Cardiac fibroblast (primary cell): ENCODE measurements around the gene BACE2.
"Not testable (repeated sequence)": the region's sequence is repeated elsewhere in the genome, so short reads cannot be mapped to it uniquely, and the experiment has no call there.

Source experiments
- DNase-seq, 2 donors: peaks; one replicate each; pipeline versions ENCODE4 v3.0.0 to v3.0.0-alpha.2; 2010; ENCODE audit warnings: low read depth in 2 of 2
- H3K4me3 ChIP-seq, 2 donors: replicated peaks in 1 of 2; 1 replicate in 1 of 2; 2 replicates in 1 of 2; pipeline ENCODE4 v1.5.1; 2011; ENCODE audit warnings: low read depth in 2 of 2, low read length in 2 of 2, mild to moderate bottlenecking in 2 of 2, moderate library complexity in 1 of 2
- TF ChIP-seq, protein P1 (sequence below): IDR thresholded peaks from one replicate; pipeline ENCODE4 v1.5.1; 2011; ENCODE audit warnings: low read depth, mild to moderate bottlenecking, low read length, inconsistent platforms

The BACE2 gene

DNA sequence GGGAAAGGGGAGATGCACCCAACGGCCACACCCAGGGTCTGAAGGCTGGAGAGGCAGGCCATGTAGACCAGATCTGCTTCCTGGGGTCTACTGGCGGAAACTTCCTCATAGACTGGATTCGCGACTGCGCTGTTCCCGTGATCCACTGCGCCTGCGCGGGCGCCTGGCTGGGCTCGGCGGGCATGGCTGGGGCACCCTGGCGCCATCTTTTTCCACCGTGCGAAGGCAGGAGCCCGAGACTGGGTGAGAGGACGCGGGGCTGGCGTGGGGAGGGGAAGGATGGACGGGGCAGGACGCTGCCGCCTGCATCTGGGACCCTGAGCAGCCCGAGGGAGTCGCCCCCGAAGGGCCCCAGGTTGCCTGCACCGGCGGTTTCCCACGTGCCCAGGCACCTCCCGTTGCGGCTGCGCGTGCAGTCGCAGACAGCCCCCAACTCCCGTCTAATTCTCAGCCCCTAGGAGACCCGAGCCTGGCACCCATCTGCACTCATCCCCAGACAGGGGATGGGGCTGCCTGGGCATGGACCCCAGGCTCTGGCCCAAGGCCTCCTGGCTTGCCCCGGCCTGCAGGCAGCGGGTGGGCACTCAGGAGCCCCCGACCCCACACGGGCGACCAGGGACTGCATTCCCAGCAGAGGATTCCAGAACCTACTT lies 136.2 kb downstream of the BACE2 start:
- TF ChIP-seq, protein P1, sequence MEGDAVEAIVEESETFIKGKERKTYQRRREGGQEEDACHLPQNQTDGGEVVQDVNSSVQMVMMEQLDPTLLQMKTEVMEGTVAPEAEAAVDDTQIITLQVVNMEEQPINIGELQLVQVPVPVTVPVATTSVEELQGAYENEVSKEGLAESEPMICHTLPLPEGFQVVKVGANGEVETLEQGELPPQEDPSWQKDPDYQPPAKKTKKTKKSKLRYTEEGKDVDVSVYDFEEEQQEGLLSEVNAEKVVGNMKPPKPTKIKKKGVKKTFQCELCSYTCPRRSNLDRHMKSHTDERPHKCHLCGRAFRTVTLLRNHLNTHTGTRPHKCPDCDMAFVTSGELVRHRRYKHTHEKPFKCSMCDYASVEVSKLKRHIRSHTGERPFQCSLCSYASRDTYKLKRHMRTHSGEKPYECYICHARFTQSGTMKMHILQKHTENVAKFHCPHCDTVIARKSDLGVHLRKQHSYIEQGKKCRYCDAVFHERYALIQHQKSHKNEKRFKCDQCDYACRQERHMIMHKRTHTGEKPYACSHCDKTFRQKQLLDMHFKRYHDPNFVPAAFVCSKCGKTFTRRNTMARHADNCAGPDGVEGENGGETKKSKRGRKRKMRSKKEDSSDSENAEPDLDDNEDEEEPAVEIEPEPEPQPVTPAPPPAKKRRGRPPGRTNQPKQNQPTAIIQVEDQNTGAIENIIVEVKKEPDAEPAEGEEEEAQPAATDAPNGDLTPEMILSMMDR = no peak
- no peak for DNase-seq
- no peak overlapping the region for H3K4me3 ChIP-seq

DNA sequence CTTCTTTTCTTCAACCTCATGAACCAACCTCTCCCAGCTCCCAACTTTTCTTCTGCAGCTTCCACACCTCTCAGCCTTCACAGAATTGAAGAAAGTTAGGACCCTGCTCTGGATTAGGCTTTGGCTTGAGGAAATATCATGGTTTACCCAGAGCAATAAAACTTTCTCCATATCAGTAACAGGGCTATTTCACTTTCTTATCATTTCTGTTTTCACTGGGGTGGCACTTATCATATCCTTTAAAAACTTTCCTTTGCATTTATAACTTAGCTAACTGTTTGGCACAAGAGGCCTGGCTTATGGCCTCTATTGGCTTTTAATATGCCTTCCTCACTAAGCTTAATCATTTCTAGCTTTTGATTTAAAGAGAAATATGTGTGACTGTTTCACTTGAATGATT lies 139.3 kb downstream of the BACE2 start:
- TF ChIP-seq, protein P1 = no peak
- H3K4me3 ChIP-seq = no peak overlapping the region
- DNase-seq = no peak

DNA sequence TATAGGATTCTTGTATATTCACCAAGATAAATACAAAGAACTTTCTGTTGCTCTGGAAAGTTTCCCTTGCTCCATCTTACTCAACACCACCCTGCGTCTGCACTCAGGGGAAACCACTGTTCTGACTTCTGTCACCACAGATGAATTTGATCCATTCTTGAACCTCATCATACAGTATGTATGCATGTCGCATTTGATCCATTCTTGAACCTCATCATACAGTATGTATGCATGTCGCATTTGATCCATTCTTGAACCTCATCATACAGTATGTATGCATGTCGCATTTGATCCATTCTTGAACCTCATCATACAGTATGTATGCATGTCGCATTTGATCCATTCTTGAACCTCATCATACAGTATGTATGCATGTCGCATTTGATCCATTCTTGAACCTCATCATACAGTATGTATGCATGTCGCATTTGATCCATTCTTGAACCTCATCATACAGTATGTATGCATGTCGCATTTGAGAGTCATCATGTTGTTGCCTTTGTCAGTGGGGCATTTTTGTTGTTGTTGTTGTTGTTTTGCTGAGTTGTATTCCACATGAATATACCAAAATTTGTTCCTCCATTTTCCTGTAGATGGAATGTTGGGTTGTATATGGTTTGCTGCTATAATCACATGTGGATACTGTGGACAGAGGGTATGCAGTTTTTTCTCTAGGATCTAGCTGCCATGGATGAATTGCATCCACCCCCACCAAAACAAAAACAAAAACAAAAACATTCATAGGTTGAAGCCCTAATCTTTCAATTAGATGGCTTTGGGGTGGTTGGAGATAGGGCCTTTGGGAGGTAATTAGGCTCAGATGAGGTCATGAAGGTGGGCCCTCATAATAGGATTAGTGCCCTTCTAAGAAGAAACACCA lies 145.6 kb downstream of the BACE2 start:
- not testable (repeated sequence) for H3K4me3 ChIP-seq, DNase-seq

DNA sequence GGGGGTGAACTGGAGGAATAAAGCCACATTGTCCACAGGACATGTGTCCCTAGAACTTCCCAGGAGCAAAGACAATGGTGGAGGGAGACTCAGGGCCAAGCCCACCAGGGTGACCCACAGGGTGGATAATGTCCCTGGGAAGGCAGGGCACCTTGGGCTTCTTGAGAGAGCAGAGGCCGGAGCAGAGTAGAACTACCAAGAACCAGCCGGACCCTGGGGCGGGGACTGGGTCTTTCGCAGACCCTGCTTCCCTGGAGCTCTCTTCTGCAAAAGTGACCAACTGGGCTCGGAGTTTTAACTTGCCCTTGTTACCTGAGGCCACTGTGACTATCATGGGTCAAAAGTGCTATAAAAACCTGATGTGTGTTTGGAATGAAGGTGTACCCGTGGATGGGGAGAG lies 147.8 kb downstream of the BACE2 start:
- DNase-seq = no peak
- H3K4me3 ChIP-seq = no peak overlapping the region
- TF ChIP-seq, protein P1 = no peak

DNA sequence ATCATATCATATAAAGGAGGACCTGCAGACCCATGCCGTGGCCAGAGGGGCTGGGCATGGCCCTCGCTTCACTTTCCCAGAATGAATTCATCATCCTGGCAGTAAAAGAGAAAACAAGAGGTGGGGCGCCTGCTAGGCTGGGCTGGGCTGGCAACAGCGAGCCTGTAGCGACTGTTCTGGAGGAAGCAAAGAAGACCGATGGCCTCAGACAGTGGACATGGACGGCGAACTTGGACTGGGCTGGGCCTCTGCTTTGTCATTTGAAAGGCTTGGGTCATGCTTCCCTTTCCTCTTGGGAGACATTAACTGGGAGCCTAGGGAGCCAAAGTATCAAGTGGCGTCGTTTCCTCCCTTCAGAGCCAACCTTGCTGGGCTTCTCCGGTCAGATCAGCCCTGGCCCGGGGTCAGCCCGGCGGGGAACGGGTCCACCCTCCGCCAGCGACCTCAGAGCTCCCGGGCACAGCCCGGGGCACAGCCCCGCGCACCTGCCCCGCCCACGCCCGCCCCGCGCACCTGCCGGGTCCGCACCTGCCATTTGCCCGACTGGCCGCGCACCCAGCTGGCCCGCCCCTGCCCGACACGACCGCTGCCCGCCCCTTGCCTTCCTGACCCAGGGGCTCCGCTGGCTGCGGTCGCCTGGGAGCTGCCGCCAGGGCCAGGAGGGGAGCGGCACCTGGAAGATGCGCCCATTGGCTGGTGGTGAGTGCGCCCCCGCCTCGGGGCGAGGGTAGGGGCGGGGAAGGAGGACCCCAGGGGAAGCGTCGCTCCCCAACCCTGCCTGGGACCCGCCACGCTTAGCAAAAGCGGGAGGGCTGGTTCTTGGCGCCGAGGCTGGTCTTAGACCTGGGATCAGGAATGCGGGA lies 148.5 kb downstream of the BACE2 start, which contains the start of gene FAM3B:
Gene FAM3B, plus strand, starts transcription at position 602 of the 863 bp plus-strand sequence. Its CDS starts 79 bp downstream, at position 681.
- no peak within 1 kb of the TSS for H3K4me3 ChIP-seq
- no peak for DNase-seq
- TF ChIP-seq, protein P1 = no peak

DNA sequence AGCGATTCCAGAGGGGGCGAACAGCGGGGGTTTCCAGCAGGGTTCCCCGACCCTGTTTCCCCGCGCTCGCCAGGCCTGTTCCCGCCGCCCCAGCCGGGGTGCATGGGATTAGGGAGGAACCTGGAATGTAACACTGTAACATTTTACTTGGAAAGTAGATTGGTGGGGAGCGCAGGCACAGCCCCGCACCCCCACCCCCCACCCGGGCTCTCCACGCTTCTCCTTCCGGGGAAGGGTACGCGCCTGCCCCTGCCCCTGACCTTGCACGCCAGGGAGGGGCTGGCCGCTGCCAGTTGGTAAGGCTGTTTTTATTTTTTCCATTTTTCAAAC lies 149.1 kb downstream of the BACE2 start:
- DNase-seq = no peak
- TF ChIP-seq, protein P1 = no peak
- H3K4me3 ChIP-seq = no peak overlapping the region

DNA sequence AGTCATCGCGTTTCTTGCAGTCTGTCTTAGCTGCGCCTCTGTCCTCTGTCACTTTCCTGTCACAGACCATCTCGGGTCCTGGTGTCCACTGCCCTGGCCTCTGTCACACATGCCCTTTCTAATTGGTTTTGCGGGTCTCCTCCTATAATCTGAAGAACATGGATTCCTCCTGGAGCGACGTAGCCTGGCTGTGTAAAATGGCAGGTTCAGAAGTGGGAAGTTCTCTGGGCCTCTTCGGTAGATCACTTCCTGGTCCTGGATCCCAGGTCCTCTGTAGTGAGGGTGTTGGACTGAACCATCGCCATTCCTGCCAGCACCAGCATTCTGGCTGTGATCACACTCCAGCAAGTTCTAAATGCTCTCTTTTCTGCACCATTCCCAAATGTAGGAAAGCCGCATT lies 149.5 kb downstream of the BACE2 start:
- TF ChIP-seq, protein P1 = no peak
- DNase-seq = no peak
- no peak overlapping the region for H3K4me3 ChIP-seq
